ENCODE data around the gene EIF2B4. TPM values are rescaled to one million over a fixed set of nuclear protein-coding genes. Genes with fewer than 3 reads are reported as not detected.

The EIF2B4 gene
- polyA plus RNA-seq, 1 experiment: 42.8 TPM

DNA sequence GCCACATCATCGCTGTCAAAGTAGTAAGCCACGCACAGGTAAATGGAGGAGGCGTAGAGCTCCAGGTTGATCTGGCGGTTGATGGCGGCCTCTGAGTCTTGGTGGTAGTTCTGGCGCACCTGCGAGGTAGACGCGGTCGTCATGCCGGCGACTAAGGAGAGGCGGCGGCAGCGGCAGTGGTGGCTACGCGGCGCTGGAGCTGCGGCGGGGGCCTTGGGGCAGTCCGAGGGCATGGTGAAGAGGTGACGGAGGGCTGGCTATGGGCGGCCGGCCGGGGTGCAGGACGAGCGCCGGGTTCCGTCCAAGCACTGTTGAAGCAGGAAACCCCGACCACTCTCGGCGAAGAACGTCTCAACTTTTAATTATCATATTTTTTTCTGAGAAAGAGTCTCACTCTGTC is 23.1 kb upstream of the EIF2B4 start:
- Histone ChIP-seq H3K36me3 (ENCODE audit: control insufficient read depth, insufficient read depth, low read length) (no peaks in the 10 kb centered on the region), H3K27me3 (ENCODE audit: control insufficient read depth, insufficient read depth, low read length) (no peaks in the 10 kb centered on the region), H3K4me3 (ENCODE audit: low read depth, low read length) (no peak overlapping the region)
- ChIA-PET CTCF (interaction anchor here (1.1 kb wide), 1 partner anchor 21 kb away, joined by 3 read pairs; no protein-coding TSS in a partner anchor), POLR2A (no interaction called here)
- no peak for DNase-seq (ENCODE audit: low read depth)
- TF ChIP-seq CTCF (IDR thresholded peaks at IDR 0.05; ENCODE audit: insufficient read depth, low read depth, low read length): no peak

DNA sequence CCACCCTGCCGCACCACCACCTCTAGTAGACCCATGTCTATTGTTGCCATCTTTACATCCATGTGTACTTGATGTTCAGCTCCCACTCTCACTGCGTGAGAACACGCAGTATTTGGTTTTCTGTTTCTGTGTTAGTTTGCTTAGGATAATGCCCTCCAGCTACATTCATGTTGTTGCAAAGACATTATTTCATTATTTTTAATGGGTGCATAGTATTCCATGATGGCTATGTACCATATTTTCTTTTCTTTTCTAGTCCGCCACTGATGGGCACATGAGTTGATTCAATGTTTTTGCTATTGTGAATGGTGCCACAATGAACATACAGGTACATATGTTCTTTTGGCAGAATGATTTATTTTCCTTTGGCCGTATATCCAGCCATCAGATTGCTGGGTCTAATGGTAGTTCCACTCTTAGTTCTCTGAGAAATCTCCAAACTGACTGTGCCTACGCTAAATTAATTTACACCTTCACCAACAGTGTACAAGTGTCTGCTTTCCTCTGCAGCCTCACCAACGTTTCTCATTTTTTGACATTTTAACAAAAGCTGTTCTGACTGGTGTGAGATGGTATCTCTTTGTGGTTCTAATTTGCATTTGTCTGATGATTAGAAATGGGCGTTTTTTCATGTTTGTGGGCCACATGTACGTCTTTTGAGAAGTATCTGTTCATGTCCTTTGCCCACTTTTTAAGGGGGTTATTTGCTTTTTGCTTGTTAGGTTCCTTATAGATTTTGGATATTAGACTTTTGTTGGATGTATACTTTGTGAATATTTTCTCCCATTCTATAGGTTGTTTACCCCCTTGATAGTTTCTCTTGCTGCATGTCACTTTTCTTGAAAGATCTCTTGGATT is 20.9 kb upstream of the EIF2B4 start:
- ChIA-PET POLR2A (no interaction called here), CTCF (no interaction called here)
- TF ChIP-seq CTCF (IDR thresholded peaks at IDR 0.05; ENCODE audit: insufficient read depth, low read depth, low read length): no peak
- Histone ChIP-seq H3K36me3 (ENCODE audit: control insufficient read depth, insufficient read depth, low read length) (no peaks in the 10 kb centered on the region; the same call in 1 of the 2 replicates), H3K27me3 (ENCODE audit: control insufficient read depth, insufficient read depth, low read length) (no peaks in the 10 kb centered on the region), H3K4me3 (ENCODE audit: low read depth, low read length) (no peak overlapping the region)
- no peak for DNase-seq (ENCODE audit: low read depth)

DNA sequence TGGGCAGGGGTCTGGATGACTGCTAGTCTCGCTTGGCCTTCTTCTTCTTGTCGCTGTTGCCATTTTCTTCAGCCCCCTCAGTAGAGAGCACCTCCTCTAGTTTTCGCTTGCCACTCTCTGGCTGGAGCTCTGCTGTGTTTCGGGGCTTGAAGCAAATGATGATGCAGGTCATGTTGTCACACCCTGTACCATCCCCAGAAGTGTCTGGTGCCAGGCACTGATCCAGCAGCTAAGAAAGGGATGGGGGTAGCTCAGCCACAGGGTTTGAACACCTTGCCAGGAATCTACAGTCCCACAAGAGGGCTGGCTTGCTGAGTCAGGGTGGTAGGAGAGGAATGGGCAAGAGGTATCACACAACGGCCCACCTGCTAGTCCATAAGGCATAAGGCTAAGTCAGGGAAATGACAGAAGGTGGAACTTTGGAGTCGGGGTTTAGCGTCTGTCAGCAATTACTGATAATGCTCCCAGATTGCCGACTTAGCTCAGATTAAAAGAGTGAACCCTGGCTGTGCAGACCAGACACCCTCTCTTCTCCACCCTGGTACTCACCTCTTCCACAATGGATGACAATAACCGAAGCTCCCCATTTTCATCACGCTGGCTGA is 11.5 kb upstream of the EIF2B4 start:
- no peaks in the 10 kb centered on the region for H3K27me3 ChIP-seq (ENCODE audit: control insufficient read depth, insufficient read depth, low read length)
- ChIA-PET POLR2A (no interaction called here), CTCF (interaction anchor here (1.0 kb wide), 1 partner anchor 12 kb away, joined by 3 read pairs; no protein-coding TSS in a partner anchor)
- DNase-seq (ENCODE audit: low read depth): no peak
- peaks cover 29% of the 10 kb centered on the region for H3K36me3 ChIP-seq (ENCODE audit: control insufficient read depth, insufficient read depth, low read length)
- TF ChIP-seq CTCF (IDR thresholded peaks at IDR 0.05; ENCODE audit: insufficient read depth, low read depth, low read length): no peak
- no peak overlapping the region for H3K4me3 ChIP-seq (ENCODE audit: low read depth, low read length)

- no peak for TF ChIP-seq CTCF (IDR thresholded peaks at IDR 0.05; ENCODE audit: insufficient read depth, low read depth, low read length)
- Histone ChIP-seq H3K4me3 (ENCODE audit: low read depth, low read length) (peak within 1 kb of the TSS; percentile 89), H3K36me3 (ENCODE audit: control insufficient read depth, insufficient read depth, low read length) (peaks cover 35% of the 10 kb centered on the region), H3K27me3 (ENCODE audit: control insufficient read depth, insufficient read depth, low read length) (no peaks in the 10 kb centered on the region)
- ChIA-PET POLR2A (interaction anchor here (0.6 to 0.7 kb wide), 3 partner anchors 11 to 58 kb away, joined by 3 to 5 read pairs (median 4); no protein-coding TSS in a partner anchor), CTCF (interaction anchor here (0.7 to 1.4 kb wide), 4 partner anchors 27 to 302 kb away, joined by 3 to 4 read pairs (median 3); partner anchors contain the start of gene PPM1G)
- DNase-seq (ENCODE audit: low read depth): peak; percentile 68
These were observed 10.7 kb upstream of the EIF2B4 start, which contains the start of gene ZNF513 for GRCh38 chr2:27380626-27381545. Gene ZNF513, minus strand, starts transcription at chr2:27380734. Its CDS starts 208 bp downstream, at chr2:27380526.
